Epithelial cell of prostate (primary cell): ENCODE data around the gene PPAN.
A peak's percentile ranks its signal among the peaks of the same experiment; 100 is the strongest.

Source experiments
- DNase-seq: peaks from one replicate; pipeline ENCODE4 v3.0.0-alpha.2; 2011; ENCODE audit warnings: low read depth, low spot score
- H3K27ac ChIP-seq: fragments of 450-650 bp; 2 replicates; pipeline ENCODE4 v1.5.1; 2017; ENCODE audit warnings: mild to moderate bottlenecking

Gene PPAN

DNA sequence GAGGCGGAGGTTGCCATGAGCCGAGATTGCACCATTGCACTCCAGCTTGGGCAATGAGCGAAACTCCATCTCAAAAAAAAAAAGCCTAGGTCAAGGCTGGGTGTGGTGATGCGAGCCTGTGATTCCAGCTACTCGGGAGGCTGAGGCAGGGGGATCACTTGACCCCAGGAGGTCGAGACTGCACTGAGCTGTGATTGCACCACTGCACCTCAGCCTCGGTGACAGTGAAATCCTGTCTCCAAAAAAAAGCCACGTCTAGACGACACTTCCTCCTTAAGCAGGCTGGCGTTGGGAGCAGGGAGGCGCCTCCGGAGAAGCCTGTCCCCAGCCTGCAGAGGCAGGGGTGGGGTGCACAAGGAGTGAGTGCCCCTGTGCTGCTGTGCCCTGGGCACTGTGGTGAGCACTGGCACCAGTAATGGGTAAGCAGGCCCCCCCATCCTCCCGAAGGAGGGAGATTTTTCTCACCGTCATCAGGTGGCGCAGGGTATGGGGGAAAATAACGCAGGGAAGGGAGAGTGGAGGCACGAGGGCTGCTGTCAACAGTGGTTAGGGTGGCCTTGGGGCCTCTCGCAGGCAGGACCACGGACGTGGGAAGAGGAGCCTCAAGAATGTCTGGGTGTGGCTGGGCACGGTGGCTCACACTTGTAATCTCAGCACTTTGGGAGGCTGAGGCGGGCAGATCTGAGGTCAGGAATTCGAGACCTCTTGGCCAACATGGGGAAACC lies 6.0 kb downstream of the PPAN start:
- no peak overlapping the region for H3K27ac ChIP-seq

DNA sequence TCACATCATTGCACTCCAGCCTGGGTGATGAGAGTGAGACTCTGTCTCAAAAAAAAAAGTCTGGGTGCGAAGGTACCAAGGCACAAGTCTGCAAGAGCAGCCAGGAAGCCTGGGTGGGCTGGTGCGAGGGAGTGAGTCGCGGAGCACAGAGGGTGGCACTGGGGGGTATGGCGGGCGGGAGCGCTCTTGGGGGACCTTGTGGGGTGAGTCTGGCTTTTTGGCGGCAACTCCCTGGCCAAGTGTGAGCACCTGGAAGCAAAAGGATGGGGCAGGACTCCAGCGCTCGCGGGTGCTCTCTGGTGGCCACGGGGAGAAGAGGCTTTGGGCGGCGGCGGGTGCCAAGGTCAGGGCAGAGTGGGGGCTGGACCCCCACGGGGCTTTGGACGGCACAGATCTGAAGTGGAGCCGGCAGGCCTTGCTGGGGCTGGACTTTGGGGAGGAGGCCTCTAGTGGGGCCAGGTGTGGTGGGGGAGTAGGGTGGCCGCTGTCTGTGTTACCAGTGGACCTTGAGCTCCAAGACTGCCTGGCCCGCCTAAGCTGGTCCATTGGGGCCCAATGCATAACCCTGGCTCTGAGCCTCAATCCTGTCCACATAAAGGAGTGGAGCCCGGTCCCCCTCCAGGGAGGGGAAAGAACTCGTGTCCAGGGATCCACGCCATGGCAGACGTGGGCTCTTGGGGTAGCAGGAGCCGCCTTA lies 6.9 kb downstream of the PPAN start:
- H3K27ac ChIP-seq, result no peak overlapping the region
- no peak for DNase-seq

More for the DNA sequence above, 6.0 kb downstream of the PPAN start:
- DNase-seq, result no peak

DNA sequence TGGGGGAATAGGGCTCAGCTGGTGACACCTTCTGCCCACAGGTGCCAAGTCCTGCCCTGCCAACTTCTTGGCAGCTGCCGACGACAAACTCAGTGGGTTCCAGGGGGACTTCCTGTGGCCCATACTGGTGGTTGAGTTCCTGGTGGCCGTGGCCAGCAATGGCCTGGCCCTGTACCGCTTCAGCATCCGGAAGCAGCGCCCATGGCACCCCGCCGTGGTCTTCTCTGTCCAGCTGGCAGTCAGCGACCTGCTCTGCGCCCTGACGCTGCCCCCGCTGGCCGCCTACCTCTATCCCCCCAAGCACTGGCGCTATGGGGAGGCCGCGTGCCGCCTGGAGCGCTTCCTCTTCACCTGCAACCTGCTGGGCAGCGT lies 7.4 kb downstream of the PPAN start:
- no peak for DNase-seq
- H3K27ac ChIP-seq, result no peak overlapping the region

DNA sequence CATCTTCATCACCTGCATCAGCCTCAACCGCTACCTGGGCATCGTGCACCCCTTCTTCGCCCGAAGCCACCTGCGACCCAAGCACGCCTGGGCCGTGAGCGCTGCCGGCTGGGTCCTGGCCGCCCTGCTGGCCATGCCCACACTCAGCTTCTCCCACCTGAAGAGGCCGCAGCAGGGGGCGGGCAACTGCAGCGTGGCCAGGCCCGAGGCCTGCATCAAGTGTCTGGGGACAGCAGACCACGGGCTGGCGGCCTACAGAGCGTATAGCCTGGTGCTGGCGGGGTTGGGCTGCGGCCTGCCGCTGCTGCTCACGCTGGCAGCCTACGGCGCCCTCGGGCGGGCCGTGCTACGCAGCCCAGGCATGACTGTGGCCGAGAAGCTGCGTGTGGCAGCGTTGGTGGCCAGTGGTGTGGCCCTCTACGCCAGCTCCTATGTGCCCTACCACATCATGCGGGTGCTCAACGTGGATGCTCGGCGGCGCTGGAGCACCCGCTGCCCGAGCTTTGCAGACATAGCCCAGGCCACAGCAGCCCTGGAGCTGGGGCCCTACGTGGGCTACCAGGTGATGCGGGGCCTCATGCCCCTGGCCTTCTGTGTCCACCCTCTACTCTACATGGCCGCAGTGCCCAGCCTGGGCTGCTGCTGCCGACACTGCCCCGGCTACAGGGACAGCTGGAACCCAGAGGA lies 7.9 kb downstream of the PPAN start:
- H3K27ac ChIP-seq, result no peak overlapping the region
- DNase-seq, result no peak

DNA sequence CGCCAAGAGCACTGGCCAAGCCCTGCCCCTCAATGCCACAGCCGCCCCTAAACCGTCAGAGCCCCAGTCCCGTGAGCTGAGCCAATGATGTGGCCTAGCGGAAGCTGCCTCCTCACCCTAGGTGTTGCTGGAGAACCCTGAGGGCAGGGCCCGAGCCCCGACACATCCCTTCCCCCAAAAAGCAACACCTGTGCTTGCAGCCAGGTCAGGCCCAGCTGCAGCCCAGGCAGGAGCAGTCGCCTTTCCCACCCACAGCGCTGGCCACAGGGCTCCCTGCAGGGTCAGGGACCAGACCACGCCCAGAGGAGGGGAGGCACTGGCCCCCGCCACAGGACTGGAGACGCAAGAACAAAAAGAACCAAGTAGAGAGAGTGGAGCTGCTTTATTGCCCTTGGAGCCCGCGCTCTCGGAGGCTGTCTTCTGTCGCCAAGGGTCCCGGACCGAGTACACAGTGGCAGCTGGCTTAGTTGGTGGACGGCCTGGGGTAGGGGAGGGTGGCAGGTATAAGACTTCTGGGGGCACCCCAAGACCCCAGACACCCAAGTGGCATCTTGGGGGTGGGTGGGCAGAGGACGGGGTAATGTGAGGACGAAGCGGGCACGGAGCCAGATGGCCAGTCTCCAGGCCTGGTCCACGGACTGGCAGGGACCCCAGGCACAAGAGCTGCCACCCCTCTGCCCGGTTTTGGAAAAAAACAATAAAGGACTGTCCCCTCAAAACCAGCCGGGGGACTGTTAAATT lies 8.7 kb downstream of the PPAN start:
- no peak for DNase-seq
- H3K27ac ChIP-seq, result no peak overlapping the region

DNA sequence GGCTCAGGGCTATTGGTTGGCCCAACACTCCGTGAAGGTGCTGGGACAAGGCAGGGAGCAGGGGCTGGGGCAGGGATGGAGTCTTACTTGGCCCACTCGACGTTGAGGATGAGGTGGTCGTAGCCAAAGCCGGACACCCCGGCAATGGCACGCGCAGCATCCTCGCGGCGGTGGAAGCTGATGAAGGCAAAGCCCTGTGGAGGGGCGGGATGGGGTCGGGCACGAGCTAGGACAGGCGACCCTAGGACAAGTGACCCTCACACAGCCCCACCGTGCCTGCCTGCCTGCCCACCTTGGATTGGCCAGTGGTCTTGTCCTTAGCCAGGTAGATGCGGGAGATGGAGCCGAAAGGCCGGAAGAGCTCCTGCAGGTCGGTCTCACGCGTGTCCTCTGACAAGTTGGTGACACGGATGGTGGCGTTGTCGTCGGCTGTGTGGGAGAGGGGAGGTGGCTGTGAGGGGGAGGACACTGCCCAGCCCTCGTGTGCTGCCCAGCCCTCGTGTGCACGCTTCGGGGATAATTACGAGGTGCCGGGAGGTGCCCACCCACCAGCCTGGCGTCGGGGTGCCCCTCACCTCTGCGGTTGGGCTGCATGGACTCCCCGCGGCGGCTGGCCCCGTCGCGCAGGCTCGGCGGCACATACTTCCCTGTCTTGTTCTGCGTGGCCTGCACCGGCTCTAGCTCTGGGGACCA lies 9.4 kb downstream of the PPAN start:
- DNase-seq, result no peak
- no peak overlapping the region for H3K27ac ChIP-seq

DNA sequence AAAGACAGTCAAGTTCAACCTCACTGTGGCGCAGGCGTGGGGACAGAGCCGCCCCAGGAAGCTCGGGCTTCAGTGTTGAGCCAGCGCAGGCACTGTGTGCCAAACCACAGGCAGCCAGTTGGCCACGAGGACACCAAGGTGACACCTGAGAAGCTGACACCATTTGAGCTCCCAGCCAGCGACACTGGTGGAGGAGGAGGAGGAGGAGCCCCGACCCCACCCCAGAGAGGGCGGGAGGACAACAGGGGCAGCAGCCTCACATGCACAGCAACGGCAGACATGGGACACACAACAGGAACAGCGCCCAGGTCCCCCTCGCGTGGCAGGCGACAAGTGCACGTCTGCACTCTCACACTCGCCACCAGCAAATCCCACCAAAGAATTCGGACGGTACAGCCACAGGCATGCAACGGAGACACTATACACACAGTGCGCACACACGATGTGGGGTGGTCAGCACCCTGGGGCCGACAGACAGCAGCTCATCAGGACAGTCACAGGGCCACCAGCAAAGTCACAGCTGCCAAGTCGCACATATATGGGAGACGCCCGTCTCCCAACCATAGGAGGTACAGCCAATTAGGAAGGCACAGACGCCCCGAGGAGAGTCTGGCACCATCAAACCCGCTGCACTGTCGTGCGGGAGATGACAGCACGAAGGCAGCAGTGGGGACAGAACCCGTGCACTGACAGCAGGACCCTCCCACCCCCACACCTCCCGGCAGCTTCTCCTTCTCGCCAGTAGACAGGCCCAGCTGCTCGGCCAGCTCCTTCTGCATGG lies 10.1 kb downstream of the PPAN start:
- H3K27ac ChIP-seq, result no peak overlapping the region
- no peak for DNase-seq

DNA sequence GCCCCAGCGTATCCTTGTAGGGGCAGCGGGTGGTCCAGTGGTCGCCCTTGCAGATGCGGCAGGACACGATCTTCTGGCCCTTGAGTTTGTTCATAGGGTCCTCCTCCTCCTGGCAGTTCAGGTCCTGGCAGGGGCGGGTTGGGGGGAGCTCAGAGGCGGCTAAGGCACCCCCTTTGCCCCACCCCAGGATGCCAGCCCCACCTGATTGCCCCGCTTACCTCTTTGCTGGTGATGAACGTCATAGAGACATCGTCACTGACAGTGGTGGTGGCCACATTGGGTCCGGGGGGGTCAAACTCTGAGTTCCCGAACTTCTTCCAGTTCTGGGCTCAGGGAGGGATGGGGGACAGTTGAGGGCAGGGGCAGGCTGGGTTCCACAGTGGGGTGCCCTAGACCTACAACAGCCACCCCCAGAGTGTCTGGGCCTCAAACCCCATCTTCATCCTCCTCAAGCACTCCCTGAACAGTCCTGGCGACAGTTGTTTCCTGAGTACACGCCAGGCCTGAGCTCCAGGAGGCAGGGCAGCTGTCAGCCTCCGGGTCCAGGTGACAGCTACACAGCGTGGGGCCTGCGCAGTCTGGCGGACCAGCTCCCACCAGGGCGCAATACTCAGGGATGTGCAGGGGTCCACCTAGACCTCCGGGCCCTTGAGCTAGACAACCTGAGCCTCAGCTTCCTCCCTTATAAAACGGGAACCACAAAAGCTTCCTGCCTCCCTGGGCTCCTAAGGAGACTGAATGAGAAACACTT lies 10.9 kb downstream of the PPAN start:
- H3K27ac ChIP-seq, result no peak overlapping the region

DNA sequence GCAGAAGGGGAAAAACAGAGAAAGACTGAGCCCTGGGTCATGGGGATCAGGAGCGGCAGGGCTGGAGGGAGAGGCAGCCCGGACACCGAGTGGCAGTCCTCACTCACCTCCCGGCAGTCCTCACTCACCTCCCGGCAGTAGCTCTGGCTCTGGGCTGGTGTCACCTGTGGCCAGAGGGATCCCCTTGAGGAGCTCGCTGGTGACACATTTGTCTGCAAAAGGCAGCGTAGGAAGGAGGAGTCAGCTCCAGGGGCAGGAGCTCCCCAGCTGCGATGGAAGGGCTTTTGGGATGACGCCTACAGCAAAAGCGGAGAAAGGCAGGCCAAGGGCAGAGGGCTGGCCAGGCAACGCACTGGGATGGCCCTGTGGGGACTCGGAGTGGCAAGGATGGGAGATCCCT lies 12.8 kb downstream of the PPAN start:
- peak overlapping the region; percentile 80 for H3K27ac ChIP-seq
- DNase-seq, result no peak

More for the DNA sequence above, 10.9 kb downstream of the PPAN start:
- DNase-seq, result no peak

DNA sequence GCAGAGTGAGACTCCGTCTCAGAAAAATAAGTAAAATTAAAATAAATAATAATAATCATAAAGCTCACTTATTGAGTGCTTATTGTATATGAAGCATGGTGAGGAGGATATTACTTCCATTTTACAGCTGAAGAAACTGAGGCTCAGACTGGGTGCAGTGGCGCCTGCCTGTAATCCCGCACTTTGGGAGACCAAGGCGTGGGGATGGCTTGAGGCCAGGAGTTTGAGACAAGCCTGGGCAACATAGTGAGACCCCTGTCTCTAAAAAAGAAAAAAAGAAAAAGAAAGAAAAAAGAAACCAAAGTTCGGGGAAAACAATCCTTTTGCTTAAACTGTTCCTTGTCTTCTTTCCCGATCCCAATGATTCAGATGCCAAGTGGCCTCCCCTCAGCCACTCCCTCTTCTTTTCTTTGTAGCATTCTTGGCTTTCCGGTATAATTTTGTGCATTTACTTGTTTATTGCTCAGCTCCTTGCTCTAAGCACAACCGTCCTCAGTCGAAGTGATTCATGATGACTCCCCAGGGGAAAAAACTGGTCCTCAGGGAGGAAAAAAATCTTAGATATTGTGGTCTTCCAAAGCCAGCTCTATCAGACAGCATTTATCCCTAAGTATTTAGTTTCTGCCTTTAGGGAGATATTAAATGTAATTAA lies 14.5 kb downstream of the PPAN start:
- peak overlapping the region; percentile 80 for H3K27ac ChIP-seq
- peak; percentile 48 for DNase-seq

DNA sequence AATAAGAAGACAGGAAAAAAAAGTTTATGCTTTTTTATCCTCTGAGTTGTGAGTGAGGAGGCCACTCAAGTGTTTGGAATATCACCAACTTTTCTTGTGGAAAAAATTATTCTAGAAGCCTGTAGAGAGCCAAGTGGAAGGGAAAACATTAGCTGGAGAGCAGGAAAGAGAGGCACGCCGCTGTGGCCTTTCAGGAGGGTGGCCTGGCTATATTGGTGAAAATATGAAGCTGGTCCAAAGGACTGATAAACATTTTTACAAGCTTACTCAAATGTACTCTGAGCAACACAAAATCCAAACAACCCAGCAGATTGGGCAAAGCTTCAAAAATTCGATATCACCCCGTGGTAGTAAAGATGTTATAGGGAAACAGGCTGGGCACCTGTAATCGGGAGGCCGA lies 15.9 kb downstream of the PPAN start:
- no peak overlapping the region for H3K27ac ChIP-seq
- DNase-seq, result no peak

DNA sequence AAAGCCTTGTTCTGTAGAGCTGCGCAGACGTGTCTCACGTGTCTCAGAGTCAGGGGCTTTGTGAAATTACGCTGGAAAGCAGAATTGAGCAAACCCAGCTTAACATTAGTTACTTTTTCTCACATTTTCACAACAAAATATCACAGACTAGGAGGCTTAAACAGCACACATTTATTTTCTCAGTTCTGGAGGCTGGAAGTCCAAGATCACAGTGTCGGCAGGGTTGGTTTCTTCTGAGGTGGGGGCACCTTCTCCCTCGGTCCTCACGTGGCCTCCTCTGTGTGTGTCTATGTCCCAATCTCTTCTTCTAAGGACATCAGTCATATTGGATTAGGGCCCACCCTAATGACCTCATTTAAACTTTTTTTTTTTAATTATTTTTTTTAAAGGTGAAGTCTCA lies 18.3 kb downstream of the PPAN start:
- H3K27ac ChIP-seq, result no peak overlapping the region
- no peak for DNase-seq

DNA sequence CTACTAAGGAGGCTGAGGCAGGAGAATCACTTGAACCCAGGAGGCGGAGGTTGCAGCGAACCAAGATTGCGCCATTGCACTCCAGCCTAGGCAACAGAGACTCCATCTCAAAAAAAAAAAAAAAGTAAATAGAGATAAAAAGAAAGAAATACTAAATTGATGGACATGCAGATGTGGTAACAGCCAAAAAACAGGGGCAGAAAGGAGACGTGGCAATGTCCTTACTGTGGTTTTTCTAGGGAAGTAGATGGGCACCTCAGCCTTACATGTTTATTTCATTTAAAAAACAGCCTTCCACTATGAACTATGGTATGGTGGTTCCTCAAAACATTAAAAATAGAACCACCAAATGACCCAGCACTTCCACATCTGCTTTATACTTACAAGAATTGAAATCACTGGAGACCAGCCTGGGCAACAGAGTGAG lies 20.1 kb downstream of the PPAN start:
- H3K27ac ChIP-seq, result no peak overlapping the region
- DNase-seq, result no peak

DNA sequence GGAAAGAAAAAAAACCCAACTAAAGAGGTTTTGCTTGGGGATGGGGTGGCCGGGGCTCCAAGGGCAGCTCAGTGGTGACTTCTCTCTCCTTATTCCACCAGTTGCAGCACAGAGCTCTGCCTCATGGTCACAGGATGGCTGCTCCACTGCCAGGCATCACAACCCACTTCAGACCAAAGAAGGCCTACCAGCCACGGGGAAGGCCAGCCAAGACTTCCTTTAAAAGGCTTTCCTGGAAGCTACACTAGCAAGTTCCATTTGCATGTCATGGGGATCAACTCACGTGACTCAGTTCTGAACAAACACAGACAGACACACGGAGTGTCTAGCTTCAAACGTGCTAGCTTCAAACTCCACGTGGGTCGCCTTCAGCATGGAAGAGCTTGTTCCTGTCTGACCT lies 26.7 kb downstream of the PPAN start:
- no peak overlapping the region for H3K27ac ChIP-seq
- no peak for DNase-seq

DNA sequence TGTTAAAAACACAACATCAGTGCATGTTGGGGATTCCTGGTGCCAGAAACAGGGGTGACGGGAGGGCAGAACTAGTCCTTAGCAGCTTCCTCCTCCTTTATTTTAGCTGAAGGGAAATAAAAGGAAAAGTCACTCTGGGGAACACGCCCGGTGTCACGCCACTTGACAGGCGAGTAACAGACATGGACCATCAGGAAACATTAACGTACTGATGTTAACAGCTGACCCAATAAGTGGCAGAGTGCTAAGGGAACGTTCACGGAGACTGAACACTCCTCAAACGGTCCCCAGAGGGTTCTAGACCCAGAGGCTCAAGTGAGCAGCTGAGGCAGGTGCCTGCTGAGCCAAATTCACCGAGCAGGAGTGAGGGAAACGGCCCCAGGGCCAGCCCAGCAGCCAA lies 27.4 kb downstream of the PPAN start:
- no peak for DNase-seq
- no peak overlapping the region for H3K27ac ChIP-seq

DNA sequence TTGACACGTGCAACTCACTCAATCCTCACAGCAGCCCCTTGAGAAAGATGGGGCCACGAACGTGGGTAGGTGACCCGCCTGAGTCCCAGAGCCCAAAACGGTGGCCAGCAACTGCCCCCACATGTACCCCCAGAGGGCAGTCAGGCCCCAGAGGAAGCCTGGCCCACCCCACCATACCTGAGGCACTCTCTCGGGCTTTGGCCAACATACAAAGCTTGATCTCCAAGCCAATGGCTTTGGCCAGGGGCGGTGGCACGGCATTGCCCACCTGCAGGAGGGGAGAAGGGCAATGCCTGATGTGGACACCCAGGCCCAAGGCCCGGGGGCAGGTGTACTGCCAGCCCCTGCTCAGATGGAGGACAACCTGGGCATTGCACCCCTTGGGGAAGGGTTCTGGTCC lies 27.9 kb downstream of the PPAN start:
- no peak overlapping the region for H3K27ac ChIP-seq
- no peak for DNase-seq

DNA sequence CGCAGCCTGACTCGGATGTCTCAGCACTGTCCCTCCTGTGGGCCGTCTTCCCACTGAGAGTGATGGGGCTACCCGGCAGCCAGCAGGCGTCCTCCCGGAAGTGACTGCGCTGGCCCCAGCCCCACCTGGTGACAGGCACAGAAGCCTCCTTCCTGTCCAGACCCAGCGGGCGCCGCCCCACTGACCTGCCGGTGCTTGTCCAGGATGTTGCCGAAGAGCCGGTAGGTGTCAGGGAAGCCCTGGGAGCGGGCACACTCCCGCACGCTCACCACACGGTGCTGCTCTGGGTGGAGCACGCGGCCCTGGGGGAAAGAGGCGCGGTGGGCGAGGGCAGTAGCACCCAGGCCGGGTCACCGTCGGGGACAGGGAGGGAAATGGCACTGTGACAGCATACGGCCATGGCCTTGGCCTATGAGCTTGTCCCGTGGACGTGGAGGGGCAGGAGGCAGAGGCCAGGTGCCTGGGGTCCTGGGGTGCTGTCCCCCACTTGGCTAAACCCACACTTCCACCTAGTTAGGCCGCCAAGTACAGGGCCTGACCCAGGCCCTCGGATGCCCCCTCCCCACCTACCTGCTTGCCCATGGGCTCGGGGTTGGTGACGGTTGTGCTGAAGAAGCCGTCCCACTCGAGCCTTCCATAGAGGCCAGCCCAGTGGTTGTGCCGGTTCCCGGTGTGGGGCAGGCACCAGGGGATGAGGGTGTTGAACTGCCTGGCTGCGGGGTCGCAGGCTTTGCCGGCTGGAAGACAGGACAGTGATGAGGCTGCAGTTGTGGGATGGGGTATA lies 29.6 kb downstream of the PPAN start:
- DNase-seq, result no peak
- peak overlapping the region; percentile 57 for H3K27ac ChIP-seq

DNA sequence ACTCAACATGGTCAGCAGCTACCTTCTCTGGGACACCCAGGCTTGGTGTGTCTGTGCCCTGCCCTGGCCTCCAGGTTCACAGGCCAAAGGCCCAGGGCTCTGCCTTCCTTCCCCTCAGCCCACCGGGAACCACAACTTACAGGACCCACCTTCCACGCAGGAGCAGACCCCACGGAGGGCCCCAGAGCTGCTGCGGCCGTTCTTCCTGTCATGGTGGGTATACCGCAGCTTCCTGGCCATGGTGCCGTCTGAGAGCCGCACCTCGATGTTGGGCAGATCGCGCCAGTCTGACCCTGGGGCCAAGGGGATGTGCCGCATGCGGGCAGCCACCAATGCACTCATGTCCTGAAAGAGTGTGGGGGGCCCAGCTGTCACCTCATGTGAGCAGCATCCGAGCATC lies 30.8 kb downstream of the PPAN start:
- DNase-seq, result no peak

More for the DNA sequence above, 30.8 kb downstream of the PPAN start:
- no peak overlapping the region for H3K27ac ChIP-seq
